ENCODE results near the gene CNBD2. TPM values are rescaled to one million over a fixed set of nuclear protein-coding genes. Genes with fewer than 3 reads are reported as not detected.
"Not testable (repeated sequence)": the region's sequence is repeated elsewhere in the genome, so short reads cannot be mapped to it uniquely, and the experiment has no call there.

CNBD2 gene
- polyA plus RNA-seq, 6 donors from 2014 or later: 13.4 to 23.7 (median 17.5) TPM

- DNase-seq: no peak
- H3K27me3 Mint-ChIP-seq: no peaks in the 10 kb centered on the region
- ATAC-seq (ENCODE audit: low read depth in 2 of 2): no peak
- H3K36me3 Mint-ChIP-seq: no peaks in the 10 kb centered on the region
- H3K27ac Mint-ChIP-seq: peak overlapping the region in 1 of 6 donors; percentile 26
- no peaks in the 10 kb centered on the region for H3K9me3 Mint-ChIP-seq
- peaks cover 17 to 39% (median 35%) of the 10 kb centered on the region in 3 donors for H3K4me1 Mint-ChIP-seq
- H3K4me3 Mint-ChIP-seq: no peak overlapping the region
Observed at GRCh38 chr20:36043892-36044515, 75.6 kb downstream of the CNBD2 start.

- Mint-ChIP-seq H3K4me1 (peaks cover 20 to 48% (median 47%) of the 10 kb centered on the region in 3 donors), H3K4me3 (no peak overlapping the region), H3K27me3 (no peaks in the 10 kb centered on the region), H3K36me3 (no peaks in the 10 kb centered on the region), H3K9me3 (no peaks in the 10 kb centered on the region), H3K27ac (peak overlapping the region in 1 of 6 donors; percentile 40)
- ATAC-seq (ENCODE audit: low read depth in 2 of 2) (no peak), DNase-seq (no peak)
Observed at GRCh38 chr20:36045373-36045714, 77.0 kb downstream of the CNBD2 start.

- H3K9me3 Mint-ChIP-seq; H3K36me3 Mint-ChIP-seq; ATAC-seq (ENCODE audit: low read depth in 2 of 2); DNase-seq; H3K27me3 Mint-ChIP-seq; H3K4me3 Mint-ChIP-seq: not testable (repeated sequence)
- Mint-ChIP-seq H3K27ac (peak overlapping the region in 1 of 6 donors; percentile 54), H3K4me1 (peaks cover 23 to 52% (median 52%) of the 10 kb centered on the region in 3 donors)
Observed at GRCh38 chr20:36046073-36046798, 77.8 kb downstream of the CNBD2 start.

DNA sequence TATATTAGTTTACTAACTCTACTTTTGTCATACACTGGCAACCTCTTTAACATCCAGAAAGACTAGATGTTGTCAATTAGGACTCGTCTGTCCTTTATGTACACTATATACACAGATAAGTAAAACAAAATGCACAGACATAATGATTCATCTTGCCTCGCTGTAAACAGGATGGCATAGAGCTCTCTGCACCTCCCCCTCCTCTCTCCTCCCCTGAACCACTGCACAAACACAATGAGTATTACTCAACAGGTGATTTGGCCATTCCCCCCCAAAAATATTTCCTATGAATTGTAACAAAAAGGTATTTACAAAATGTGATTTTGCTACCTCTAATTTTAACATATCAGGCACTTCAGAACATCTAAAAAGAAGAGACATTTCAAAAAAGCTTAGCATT, 81.0 kb downstream of the CNBD2 start:
- not testable (repeated sequence) for H3K27me3 Mint-ChIP-seq; H3K36me3 Mint-ChIP-seq; ATAC-seq (ENCODE audit: low read depth in 2 of 2); DNase-seq; H3K9me3 Mint-ChIP-seq
- H3K27ac Mint-ChIP-seq: peak overlapping the region in 5 of 6 donors; percentile 7 to 94 (median 86)
- H3K4me1 Mint-ChIP-seq: peaks cover 26 to 54% (median 51%) of the 10 kb centered on the region in 3 donors
- peak overlapping the region; percentile 74 to 95 (median 92) for H3K4me3 Mint-ChIP-seq

DNA sequence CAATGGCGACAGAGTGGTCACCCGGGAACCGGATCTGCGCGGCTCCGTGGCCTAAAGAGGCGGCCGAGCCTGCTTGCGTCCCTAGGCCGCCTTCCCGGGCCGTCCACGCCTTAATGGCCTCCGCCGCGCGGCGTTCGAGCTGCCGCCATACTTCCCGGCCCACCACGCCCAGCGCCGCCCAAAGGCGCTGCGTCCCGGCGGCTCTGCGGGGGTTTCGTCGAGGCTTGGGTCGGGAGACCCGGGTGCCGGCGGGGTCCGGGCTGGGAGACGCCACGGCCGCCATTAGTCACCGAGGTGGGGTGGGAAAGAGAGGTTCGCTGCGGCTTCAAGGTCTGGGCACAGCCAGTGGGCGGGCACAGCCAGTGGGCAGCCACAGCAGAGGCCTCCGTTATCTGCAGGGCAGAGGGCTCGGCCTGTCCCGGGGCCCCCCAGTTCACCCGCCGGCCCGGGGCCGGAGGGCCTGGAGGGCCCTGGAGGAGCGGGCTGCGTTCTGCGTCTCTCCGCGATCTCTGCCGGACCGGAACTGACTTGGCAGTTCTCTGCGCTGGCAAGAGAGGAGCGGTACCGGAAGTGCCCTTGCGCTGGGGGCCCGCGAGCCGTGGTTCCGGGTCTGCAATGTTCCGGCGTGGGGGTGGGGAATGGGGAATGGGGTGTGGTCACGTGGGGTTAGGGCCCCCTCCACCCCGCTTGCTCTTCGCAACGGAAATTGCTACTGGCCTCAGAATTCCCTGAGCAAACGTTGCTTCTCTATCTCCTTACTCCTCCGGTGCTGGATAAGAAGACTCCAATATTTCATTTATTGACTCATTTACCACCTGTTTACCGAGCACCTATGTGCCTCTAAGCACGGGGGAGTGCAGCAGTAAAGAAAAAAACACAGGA, 82.3 kb downstream of the CNBD2 start:
- H3K9me3 Mint-ChIP-seq: no peaks in the 10 kb centered on the region
- peaks cover 26 to 51% (median 48%) of the 10 kb centered on the region in 3 donors for H3K4me1 Mint-ChIP-seq
- ATAC-seq (ENCODE audit: low read depth in 2 of 2): peak; percentile 96 to 97
- H3K27ac Mint-ChIP-seq: peak overlapping the region; percentile 70 to 94 (median 90)
- H3K36me3 Mint-ChIP-seq: no peaks in the 10 kb centered on the region
- H3K4me3 Mint-ChIP-seq: peak overlapping the region; percentile 74 to 95 (median 92)
- peaks cover 7 to 17% (median 15%) of the 10 kb centered on the region in 3 donors for H3K27me3 Mint-ChIP-seq
- DNase-seq: peak; percentile 83

- Mint-ChIP-seq H3K36me3 (no peaks in the 10 kb centered on the region), H3K4me3 (peak overlapping the region; percentile 74 to 95 (median 92)), H3K27me3 (peaks cover 8 to 19% (median 16%) of the 10 kb centered on the region in 3 donors), H3K9me3 (no peaks in the 10 kb centered on the region), H3K27ac (peak overlapping the region; percentile 64 to 94 (median 90)), H3K4me1 (peaks cover 19 to 43% (median 39%) of the 10 kb centered on the region in 3 donors)
- no peak for ATAC-seq (ENCODE audit: low read depth in 2 of 2)
- DNase-seq: no peak
Observed at GRCh38 chr20:36051318-36052116, 83.1 kb downstream of the CNBD2 start.

- H3K4me1 Mint-ChIP-seq: peaks cover 19 to 41% (median 34%) of the 10 kb centered on the region in 3 donors
- no peak overlapping the region for H3K27ac Mint-ChIP-seq
- DNase-seq (no peak), ATAC-seq (ENCODE audit: low read depth in 2 of 2) (no peak)
- H3K4me3 Mint-ChIP-seq: peak overlapping the region in 2 of 8 donors; percentile 91 to 95
- H3K36me3 Mint-ChIP-seq: no peaks in the 10 kb centered on the region
- H3K9me3 Mint-ChIP-seq: no peaks in the 10 kb centered on the region
- H3K27me3 Mint-ChIP-seq: peaks cover 8 to 19% (median 16%) of the 10 kb centered on the region in 3 donors
Observed at GRCh38 chr20:36052117-36052513, 83.7 kb downstream of the CNBD2 start.

DNA sequence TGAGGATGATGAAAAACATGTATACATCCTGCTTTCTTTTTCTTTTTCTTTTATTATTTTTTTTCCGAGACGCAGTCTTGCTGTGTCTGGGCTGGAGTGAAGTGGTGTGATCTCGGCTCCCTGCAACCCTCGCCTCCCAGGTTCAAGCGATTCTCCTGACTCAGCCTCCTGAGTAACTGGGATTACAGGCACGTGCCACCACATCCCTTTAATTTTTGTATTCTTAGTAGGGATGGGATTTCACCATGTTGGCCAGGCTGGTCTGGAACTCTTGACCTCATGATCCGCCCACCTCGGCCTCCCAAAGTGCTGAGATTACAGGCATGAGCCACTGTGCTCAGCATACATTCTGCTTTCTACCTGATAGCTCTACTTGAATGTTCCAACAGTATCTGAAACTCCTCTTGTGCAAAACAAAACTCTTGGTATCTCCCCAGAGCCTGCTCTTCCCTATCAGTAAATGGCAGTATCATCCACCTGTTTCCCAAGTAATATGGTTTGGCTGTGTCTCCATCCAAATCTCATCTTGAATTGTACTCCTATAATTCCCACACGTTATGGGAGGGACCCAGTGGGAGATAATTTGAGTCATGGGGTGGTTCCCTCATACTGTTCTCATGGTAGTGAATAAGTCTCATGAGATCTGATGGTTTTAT, 85.6 kb downstream of the CNBD2 start:
- H3K4me1 Mint-ChIP-seq: peaks cover 12 to 25% (median 17%) of the 10 kb centered on the region in 3 donors
- H3K4me3 Mint-ChIP-seq: peak overlapping the region in 2 of 8 donors; percentile 11 to 77
- H3K27ac Mint-ChIP-seq; ATAC-seq (ENCODE audit: low read depth in 2 of 2); H3K9me3 Mint-ChIP-seq; DNase-seq; H3K36me3 Mint-ChIP-seq: not testable (repeated sequence)
- H3K27me3 Mint-ChIP-seq: peaks cover 8 to 19% (median 16%) of the 10 kb centered on the region in 3 donors

GRCh38 chr20:36055145-36055544, 86.8 kb downstream of the CNBD2 start:
- no peak for ATAC-seq (ENCODE audit: low read depth in 2 of 2)
- peaks cover 8 to 14% (median 9%) of the 10 kb centered on the region in 3 donors for H3K4me1 Mint-ChIP-seq
- no peak for DNase-seq
- H3K9me3 Mint-ChIP-seq: no peaks in the 10 kb centered on the region
- H3K27me3 Mint-ChIP-seq: peaks cover 8 to 19% (median 16%) of the 10 kb centered on the region in 3 donors
- H3K27ac Mint-ChIP-seq: no peak overlapping the region
- H3K4me3 Mint-ChIP-seq: peak overlapping the region in 1 of 8 donors; percentile 77
- no peaks in the 10 kb centered on the region for H3K36me3 Mint-ChIP-seq

DNA sequence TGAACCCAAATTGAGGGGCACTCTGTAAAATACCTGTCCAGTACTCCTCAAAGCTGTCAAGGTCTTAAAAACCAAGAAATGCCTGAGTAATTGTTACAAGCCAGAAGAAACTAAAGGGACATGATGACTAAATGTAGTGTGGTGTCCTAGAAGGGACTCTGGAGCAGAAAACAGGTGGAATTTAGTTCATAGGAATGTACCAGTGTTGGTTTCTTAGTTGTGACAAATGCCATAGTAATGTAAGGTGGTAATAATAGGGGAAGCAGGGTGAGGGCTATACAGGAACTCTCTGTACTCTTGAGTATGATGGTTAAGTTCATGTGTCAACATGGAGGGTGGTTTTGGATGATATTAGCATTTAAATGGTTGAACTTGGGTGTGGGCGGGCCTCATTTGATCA, 92.3 kb downstream of the CNBD2 start:
- no peak for DNase-seq
- H3K27ac Mint-ChIP-seq: peak overlapping the region in 1 of 6 donors; percentile 45
- no peaks in the 10 kb centered on the region for H3K36me3 Mint-ChIP-seq
- no peak for ATAC-seq (ENCODE audit: low read depth in 2 of 2)
- no peak overlapping the region for H3K4me3 Mint-ChIP-seq
- H3K27me3 Mint-ChIP-seq: peaks cover under 1 to 10% (median 1%) of the 10 kb centered on the region in 3 donors
- peaks cover 0 to 11% (median 7%) of the 10 kb centered on the region in 3 donors for H3K4me1 Mint-ChIP-seq
- H3K9me3 Mint-ChIP-seq: peaks cover 0 to 5% (median 0%) of the 10 kb centered on the region in 7 donors

DNA sequence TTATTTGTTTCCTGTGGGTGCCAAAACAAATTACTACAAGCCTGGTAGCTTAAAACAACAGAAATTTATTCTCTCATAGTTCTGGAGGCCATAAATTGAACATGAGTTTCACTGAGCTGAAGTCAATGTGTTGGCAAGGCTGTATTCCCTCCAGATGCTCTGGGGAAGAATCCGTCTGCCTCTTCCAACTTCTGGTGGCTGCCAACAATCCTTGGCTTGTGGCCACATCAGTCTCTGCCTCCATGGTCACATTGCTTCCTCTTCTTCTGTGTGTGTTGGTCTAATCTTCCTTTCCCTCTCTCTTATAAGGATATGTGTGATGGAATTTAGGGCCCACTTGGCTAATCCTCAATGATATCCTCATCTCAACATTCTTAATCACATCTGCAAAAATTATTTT, 93.4 kb downstream of the CNBD2 start:
- H3K4me1 Mint-ChIP-seq: peaks cover 0 to 11% (median 7%) of the 10 kb centered on the region in 3 donors
- no peaks in the 10 kb centered on the region for H3K36me3 Mint-ChIP-seq
- peaks cover 0 to 7% (median 0%) of the 10 kb centered on the region in 3 donors for H3K27me3 Mint-ChIP-seq
- H3K4me3 Mint-ChIP-seq: no peak overlapping the region
- H3K27ac Mint-ChIP-seq: no peak overlapping the region
- DNase-seq (no peak), ATAC-seq (ENCODE audit: low read depth in 2 of 2) (no peak)
- peaks cover 0 to 5% (median 0%) of the 10 kb centered on the region in 7 donors for H3K9me3 Mint-ChIP-seq

GRCh38 chr20:36062799-36063198, 94.4 kb downstream of the CNBD2 start:
- no peak overlapping the region for H3K27ac Mint-ChIP-seq
- DNase-seq (no peak), ATAC-seq (ENCODE audit: low read depth in 2 of 2) (no peak)
- peaks cover 0 to 7% (median 0%) of the 10 kb centered on the region in 3 donors for H3K27me3 Mint-ChIP-seq
- H3K36me3 Mint-ChIP-seq: no peaks in the 10 kb centered on the region
- H3K4me3 Mint-ChIP-seq: peak overlapping the region in 2 of 8 donors; percentile 40 to 51
- peaks cover 0 to 5% (median 0%) of the 10 kb centered on the region in 7 donors for H3K9me3 Mint-ChIP-seq
- peaks cover 0 to 11% (median 7%) of the 10 kb centered on the region in 3 donors for H3K4me1 Mint-ChIP-seq
